ENCODE data around the gene ZFHX3. TPM values are rescaled to one million over a fixed set of nuclear protein-coding genes. Genes with fewer than 3 reads are reported as not detected.

Gene ZFHX3
- total RNA-seq, 2 experiments from 2014 or later, result 0.63 to 0.64 TPM

DNA sequence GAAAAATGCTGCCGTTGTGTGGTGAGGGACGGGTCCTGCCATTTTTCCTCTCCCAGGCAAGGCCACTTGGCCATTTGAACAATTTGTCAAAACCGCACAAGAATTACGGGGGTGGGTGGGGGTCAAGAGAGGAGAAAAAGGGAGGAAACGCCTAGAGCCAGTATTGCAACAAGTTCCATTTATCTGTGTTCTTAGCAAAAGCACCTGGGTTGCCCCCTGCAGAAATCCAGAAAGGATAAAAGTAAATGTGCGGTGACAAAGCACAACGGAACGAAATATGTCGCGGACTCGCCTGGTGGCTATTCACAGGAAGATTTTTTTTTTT is 209.4 kb downstream of the ZFHX3 start:
- POLR2A ChIA-PET, result no interaction called here
- no peak overlapping the region for H3K27ac Mint-ChIP-seq

DNA sequence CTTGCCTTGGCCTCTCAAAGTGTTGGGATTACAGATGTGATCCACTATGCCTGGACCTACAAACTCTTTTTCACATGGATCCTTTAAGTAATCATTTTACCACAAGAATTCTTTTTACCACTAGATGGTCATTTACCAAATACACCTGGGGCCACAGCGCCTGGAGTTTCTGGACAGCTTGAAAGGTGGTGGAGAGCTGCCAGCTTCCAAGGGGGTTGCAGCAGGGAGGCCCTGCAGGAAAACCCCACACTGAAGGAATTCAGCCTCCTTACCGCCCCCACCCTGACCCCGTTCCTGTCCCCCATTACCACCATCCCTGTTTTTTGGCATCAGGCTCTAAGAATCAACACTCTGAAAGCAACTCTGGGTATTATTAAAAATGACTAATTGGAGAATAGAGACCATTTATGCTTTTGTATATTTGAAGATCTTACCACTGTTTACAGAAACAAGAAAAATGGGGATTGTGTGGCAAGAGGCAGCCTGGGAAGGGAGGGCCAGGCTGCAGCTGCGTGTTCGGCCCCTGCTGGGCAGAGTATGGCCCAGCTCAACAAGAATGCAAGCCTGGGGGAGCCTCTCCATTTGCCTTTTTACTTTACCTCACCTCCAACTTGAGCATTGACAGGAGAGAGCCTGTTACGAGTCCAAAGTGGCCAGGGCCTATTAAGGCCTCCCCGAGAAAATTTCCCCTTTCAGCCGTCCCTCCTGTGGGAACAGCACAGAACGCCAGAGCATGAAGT is 209.9 kb downstream of the ZFHX3 start:
- H3K36me3 Mint-ChIP-seq (ENCODE audit: low read depth), result no peaks in the 10 kb centered on the region
- H3K9me3 ChIP-seq (ENCODE audit: control insufficient read depth in 1 of 2, insufficient read depth in 1 of 2, low read length in 2 of 2), result no peaks in the 10 kb centered on the region
- intact Hi-C loops (cut with DNase I, micrococcal nuclease), result no loop called here
- no peak overlapping the region for H3K27ac Mint-ChIP-seq
- no peaks in the 10 kb centered on the region for H3K27me3 ChIP-seq (ENCODE audit: control insufficient read depth in 1 of 2, insufficient read depth in 2 of 2, low read length in 2 of 2)
- no peak overlapping the region for H3K4me3 ChIP-seq (ENCODE audit: low read length)
- H3K4me1 Mint-ChIP-seq (ENCODE audit: low read depth), result no peaks in the 10 kb centered on the region
- no peaks in the 10 kb centered on the region for H3K36me3 ChIP-seq (ENCODE audit: insufficient read depth, low read length)
- no peak for DNase-seq
- ATAC-seq (ENCODE audit: poor library complexity), result no peak
- no peaks in the 10 kb centered on the region for H3K9me3 Mint-ChIP-seq
- no peak overlapping the region for H3K4me3 Mint-ChIP-seq
- TF ChIP-seq, protein P1, sequence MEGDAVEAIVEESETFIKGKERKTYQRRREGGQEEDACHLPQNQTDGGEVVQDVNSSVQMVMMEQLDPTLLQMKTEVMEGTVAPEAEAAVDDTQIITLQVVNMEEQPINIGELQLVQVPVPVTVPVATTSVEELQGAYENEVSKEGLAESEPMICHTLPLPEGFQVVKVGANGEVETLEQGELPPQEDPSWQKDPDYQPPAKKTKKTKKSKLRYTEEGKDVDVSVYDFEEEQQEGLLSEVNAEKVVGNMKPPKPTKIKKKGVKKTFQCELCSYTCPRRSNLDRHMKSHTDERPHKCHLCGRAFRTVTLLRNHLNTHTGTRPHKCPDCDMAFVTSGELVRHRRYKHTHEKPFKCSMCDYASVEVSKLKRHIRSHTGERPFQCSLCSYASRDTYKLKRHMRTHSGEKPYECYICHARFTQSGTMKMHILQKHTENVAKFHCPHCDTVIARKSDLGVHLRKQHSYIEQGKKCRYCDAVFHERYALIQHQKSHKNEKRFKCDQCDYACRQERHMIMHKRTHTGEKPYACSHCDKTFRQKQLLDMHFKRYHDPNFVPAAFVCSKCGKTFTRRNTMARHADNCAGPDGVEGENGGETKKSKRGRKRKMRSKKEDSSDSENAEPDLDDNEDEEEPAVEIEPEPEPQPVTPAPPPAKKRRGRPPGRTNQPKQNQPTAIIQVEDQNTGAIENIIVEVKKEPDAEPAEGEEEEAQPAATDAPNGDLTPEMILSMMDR (IDR thresholded peaks at IDR 0.05), result no peak
- no peaks in the 10 kb centered on the region for H3K27me3 Mint-ChIP-seq
- H3K4me1 ChIP-seq (ENCODE audit: insufficient read depth, low read length), result no peaks in the 10 kb centered on the region
- H3K27ac ChIP-seq (ENCODE audit: low read depth in 1 of 2, low read length in 2 of 2), result no peak overlapping the region
- ChIA-PET POLR2A (no interaction called here), CTCF (no interaction called here)

More for the DNA sequence above, 209.4 kb downstream of the ZFHX3 start:
- ATAC-seq (ENCODE audit: poor library complexity) (no peak), DNase-seq (no peak)
- no peaks in the 10 kb centered on the region for H3K36me3 Mint-ChIP-seq (ENCODE audit: low read depth)
- no peaks in the 10 kb centered on the region for H3K27me3 ChIP-seq (ENCODE audit: control insufficient read depth in 1 of 2, insufficient read depth in 2 of 2, low read length in 2 of 2)
- CTCF ChIA-PET, result no interaction called here
- no peak overlapping the region for H3K4me3 Mint-ChIP-seq
- no peaks in the 10 kb centered on the region for H3K9me3 Mint-ChIP-seq
- H3K4me1 ChIP-seq (ENCODE audit: insufficient read depth, low read length), result no peaks in the 10 kb centered on the region
- intact Hi-C loops (cut with DNase I, micrococcal nuclease), result no loop called here
- H3K9me3 ChIP-seq (ENCODE audit: control insufficient read depth in 1 of 2, insufficient read depth in 1 of 2, low read length in 2 of 2), result no peaks in the 10 kb centered on the region
- H3K36me3 ChIP-seq (ENCODE audit: insufficient read depth, low read length), result no peaks in the 10 kb centered on the region
- H3K4me3 ChIP-seq (ENCODE audit: low read length), result no peak overlapping the region
- no peak overlapping the region for H3K27ac ChIP-seq (ENCODE audit: low read depth in 1 of 2, low read length in 2 of 2)
- no peaks in the 10 kb centered on the region for H3K27me3 Mint-ChIP-seq
- TF ChIP-seq, protein P1 (IDR thresholded peaks at IDR 0.05), result no peak
- no peaks in the 10 kb centered on the region for H3K4me1 Mint-ChIP-seq (ENCODE audit: low read depth)

DNA sequence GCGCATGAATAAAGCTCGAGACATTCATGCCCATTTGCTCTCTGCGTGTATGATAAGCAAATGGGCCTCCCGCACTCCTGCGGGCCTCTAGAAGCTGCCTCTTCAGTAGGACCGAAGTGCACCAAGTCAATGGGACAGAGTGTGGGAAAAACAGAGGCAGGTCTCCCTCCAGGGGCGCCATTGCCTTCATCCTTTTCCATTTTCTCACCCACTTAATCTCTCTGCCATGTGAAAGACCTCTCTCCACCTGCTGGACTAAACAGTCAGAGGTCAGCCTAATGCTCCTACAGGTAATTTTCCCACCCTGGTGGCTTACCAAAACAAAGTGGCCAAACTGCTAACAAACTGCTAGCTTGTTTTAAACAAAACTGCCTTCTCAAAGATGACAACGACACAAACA is 210.9 kb downstream of the ZFHX3 start:
- ATAC-seq (ENCODE audit: poor library complexity) (no peak), DNase-seq (no peak)
- Mint-ChIP-seq H3K27ac (no peak overlapping the region), H3K4me3 (no peak overlapping the region), H3K36me3 (ENCODE audit: low read depth) (no peaks in the 10 kb centered on the region), H3K9me3 (no peaks in the 10 kb centered on the region), H3K4me1 (ENCODE audit: low read depth) (no peaks in the 10 kb centered on the region), H3K27me3 (no peaks in the 10 kb centered on the region)
- no peaks in the 10 kb centered on the region for H3K36me3 ChIP-seq (ENCODE audit: insufficient read depth, low read length)
- H3K27ac ChIP-seq (ENCODE audit: low read depth in 1 of 2, low read length in 2 of 2), result no peak overlapping the region
- no peaks in the 10 kb centered on the region for H3K9me3 ChIP-seq (ENCODE audit: control insufficient read depth in 1 of 2, insufficient read depth in 1 of 2, low read length in 2 of 2)
- POLR2A ChIA-PET, result no interaction called here
- no peaks in the 10 kb centered on the region for H3K27me3 ChIP-seq (ENCODE audit: control insufficient read depth in 1 of 2, insufficient read depth in 2 of 2, low read length in 2 of 2)
- CTCF ChIA-PET, result no interaction called here
- TF ChIP-seq, protein P1 (IDR thresholded peaks at IDR 0.05), result no peak
- no peak overlapping the region for H3K4me3 ChIP-seq (ENCODE audit: low read length)
- intact Hi-C loops (cut with DNase I, micrococcal nuclease), result no loop called here
- no peaks in the 10 kb centered on the region for H3K4me1 ChIP-seq (ENCODE audit: insufficient read depth, low read length)

Measured in CD4-positive, alpha-beta T cell (primary cell).